Thyroid gland (tissue), 4 donors: ENCODE measurements around the gene DDX17.

Source experiments
- CTCF ChIP-seq, 6 experiments: fragments of 200-600 bp in 3 of 6; fragments of 450-650 bp in 3 of 6; sonication (generic) in 3 of 6; IDR thresholded peaks; one replicate each; pipeline ENCODE4 v1.5.1; 2016 to 2019; ENCODE audit warnings: antibody characterized with exemption in 6 of 6, mild to moderate bottlenecking in 2 of 6, inconsistent platforms in 1 of 6, moderate library complexity in 1 of 6
- POLR2A ChIP-seq, 2 donors: fragments of 450-650 bp; IDR thresholded peaks; one replicate each; pipeline ENCODE4 v1.6.1; 2017; ENCODE audit warnings: antibody characterized with exemption in 2 of 2, mild to moderate bottlenecking in 2 of 2, moderate library complexity in 1 of 2

- no peak for TF ChIP-seq POLR2A (IDR thresholded peaks at IDR 0.05)
- TF ChIP-seq CTCF (IDR thresholded peaks at IDR 0.05), result no peak
Measured at GRCh38 chr22:38456272-38456835, 49.8 kb downstream of the DDX17 start.
